K562 (cell line): ENCODE results near the gene VILL. TPM values are rescaled to one million over a fixed set of nuclear protein-coding genes. Genes with fewer than 3 reads are reported as not detected.

ENCODE experiments used
- ADNP ChIP-seq: fragments of 200-800 bp; sonication (Bioruptor generic); IDR thresholded peaks from 2 replicates; pipeline ENCODE4 v1.6.1; 2016; ENCODE audit warnings: missing genetic modification characterization, missing compliant biosample characterization
- ATF7 ChIP-seq: fragments of 450-650 bp; IDR thresholded peaks from 2 replicates; pipeline ENCODE4 v1.7.1; 2014; ENCODE audit warnings: mild to moderate bottlenecking, moderate library complexity
- BDP1 ChIP-seq: IDR thresholded peaks from 3 replicates; pipeline ENCODE4 v1.6.1; 2011; ENCODE audit not compliant: insufficient read length, insufficient read depth
- CBX2 ChIP-seq: fragments of 200-600 bp; sonication (generic); IDR thresholded peaks from one replicate; pipeline ENCODE4 v1.6.1; 2012; ENCODE audit warnings: mild to moderate bottlenecking, low read length, inconsistent platforms; ENCODE audit not compliant: insufficient read depth, poor library complexity, severe bottlenecking
- COPS2 ChIP-seq: fragments of 450-650 bp; conservative IDR thresholded peaks from 2 replicates; pipeline ENCODE4 v1.6.1; 2016; ENCODE audit warnings: mild to moderate bottlenecking, moderate library complexity
- MAZ ChIP-seq, 2 experiments: fragments of 450-650 bp in 1 of 2; sonication (generic) in 1 of 2; formaldehyde crosslinking; IDR thresholded peaks in 1 of 2; conservative IDR thresholded peaks in 1 of 2; 2 replicates each; pipeline versions ENCODE4 v1.4.0 to v1.5.0; 2020; ENCODE audit warnings: mild to moderate bottlenecking in 1 of 2, missing genetic modification reagents in 1 of 2
- NR2F6 ChIP-seq: fragments of 450-650 bp; formaldehyde crosslinking; IDR thresholded peaks from 2 replicates; pipeline ENCODE4 v1.4.0; 2020; ENCODE audit warnings: mild to moderate bottlenecking
- PHF8 ChIP-seq: fragments of 200-600 bp; sonication (generic); IDR thresholded peaks from 2 replicates; pipeline ENCODE4 v1.6.1; 2012; ENCODE audit warnings: mixed run types, mild to moderate bottlenecking, inconsistent platforms, low read length, moderate library complexity, borderline replicate concordance
- POLR2AphosphoS2 ChIP-seq: IDR thresholded peaks from 2 replicates; pipeline ENCODE4 v1.6.1; 2012; ENCODE audit warnings: low read length, improper control_type of control experiment
- RAD51 ChIP-seq: fragments of 450-650 bp; IDR thresholded peaks from 2 replicates; pipeline ENCODE4 v1.7.1; 2016; ENCODE audit warnings: low read depth, mild to moderate bottlenecking, borderline replicate concordance
- SFPQ ChIP-seq: fragments of 200-400 bp; formaldehyde crosslinking; IDR thresholded peaks from 2 replicates; pipeline ENCODE4 v1.6.1; 2017; ENCODE audit warnings: mild to moderate bottlenecking, low read depth, low read length, moderate library complexity
- SRSF1 ChIP-seq: fragments of 200-400 bp; formaldehyde crosslinking; IDR thresholded peaks from 2 replicates; pipeline ENCODE4 v1.6.1; 2017; ENCODE audit warnings: mild to moderate bottlenecking, low read depth, low read length, moderate library complexity
- STAT6 ChIP-seq: sonication (generic); formaldehyde crosslinking; IDR thresholded peaks from 2 replicates; pipeline ENCODE4 v1.8.1; 2023; ENCODE audit warnings: mild to moderate bottlenecking, missing genetic modification reagents
- TEAD1 ChIP-seq, 2 experiments: fragments of 450-650 bp in 1 of 2; sonication (generic) in 1 of 2; formaldehyde crosslinking; IDR thresholded peaks; 2 replicates each; pipeline versions ENCODE4 v1.4.0 to v1.8.0; 2020 to 2022; ENCODE audit warnings: mild to moderate bottlenecking in 2 of 2, missing genetic modification reagents in 1 of 2
- ZFX ChIP-seq: sonication (generic); formaldehyde crosslinking; IDR thresholded peaks from 2 replicates; pipeline ENCODE4 v1.8.0; 2022; ENCODE audit warnings: mild to moderate bottlenecking, missing genetic modification reagents, moderate library complexity
- ZNF212 ChIP-seq: fragments of 450-650 bp; formaldehyde crosslinking; IDR thresholded peaks from 2 replicates; pipeline ENCODE4 v1.4.0; 2020; ENCODE audit warnings: mild to moderate bottlenecking
- ZNF239 ChIP-seq: fragments of 250-450 bp; sonication (Bioruptor Pico); IDR thresholded peaks from 2 replicates; pipeline ENCODE4 v1.4.0; 2020; ENCODE audit warnings: mild to moderate bottlenecking
- ZSCAN32 ChIP-seq: fragments of 450-650 bp; formaldehyde crosslinking; IDR thresholded peaks from 2 replicates; pipeline ENCODE4 v1.4.0; 2020; ENCODE audit warnings: mild to moderate bottlenecking, moderate library complexity
- polyA plus RNA-seq, 8 experiments: library from polyadenylated mRNA; depleted of rRNA in 4 of 8; stranded (reverse) in 5 of 8; unstranded in 3 of 8; fragments of >200 nt; fragmentation: Nextera tagmentation in 2 of 8; fragmentation: Illumina TruSeq in 1 of 8; extraction: Ambion mirVana in 2 of 8; extraction: Trizol in 1 of 8; gene quantifications; 2 replicates each; pipeline versions ENCODE4 v1.2.1 to v1.2.3, GENCODE V29; 2011 to 2014; ENCODE audit warnings: inconsistent platforms in 1 of 8, missing spikeins in 1 of 8
- total RNA-seq, 7 experiments: library from RNA; depleted of rRNA in 6 of 7; stranded (reverse); fragments of >200 nt in 6 of 7; fragmentation: Illumina TruSeq in 2 of 7; extraction: Trizol in 2 of 7; gene quantifications; 2 replicates each; pipeline versions ENCODE4 v1.2.1 to v1.2.3, GENCODE V29; 2011 to 2021; ENCODE audit warnings: low replicate concordance in 1 of 7
- TF ChIP-seq, protein P1 (sequence below), 2 experiments: IDR thresholded peaks in 1 of 2; conservative IDR thresholded peaks in 1 of 2; 2 replicates each; pipeline ENCODE4 v1.6.1; 2016; ENCODE audit warnings: low read depth in 2 of 2, mild to moderate bottlenecking in 1 of 2, missing compliant biosample characterization in 1 of 2, missing genetic modification characterization in 1 of 2, moderate library complexity in 1 of 2
- TF ChIP-seq, protein P2 (sequence below), 2 experiments: fragments of 450-650 bp in 1 of 2; sonication (generic) in 1 of 2; formaldehyde crosslinking; conservative IDR thresholded peaks; 2 replicates each; pipeline versions ENCODE4 v1.4.0 to v1.8.1; 2020 to 2022; ENCODE audit warnings: mild to moderate bottlenecking in 1 of 2, missing genetic modification reagents in 1 of 2

The VILL gene
- total and polyA plus RNA-seq, 9 of the 15 experiments (the other 6 are each of a cell fraction or from before 2014, with no cell fraction given): 0.11 to 16.0 (median 8.8) TPM

GRCh38 chr3:37996785-37997301 is 6.3 kb downstream of the VILL start (continued):
- TF ChIP-seq SRSF1: no peak
- TF ChIP-seq, protein P1, sequence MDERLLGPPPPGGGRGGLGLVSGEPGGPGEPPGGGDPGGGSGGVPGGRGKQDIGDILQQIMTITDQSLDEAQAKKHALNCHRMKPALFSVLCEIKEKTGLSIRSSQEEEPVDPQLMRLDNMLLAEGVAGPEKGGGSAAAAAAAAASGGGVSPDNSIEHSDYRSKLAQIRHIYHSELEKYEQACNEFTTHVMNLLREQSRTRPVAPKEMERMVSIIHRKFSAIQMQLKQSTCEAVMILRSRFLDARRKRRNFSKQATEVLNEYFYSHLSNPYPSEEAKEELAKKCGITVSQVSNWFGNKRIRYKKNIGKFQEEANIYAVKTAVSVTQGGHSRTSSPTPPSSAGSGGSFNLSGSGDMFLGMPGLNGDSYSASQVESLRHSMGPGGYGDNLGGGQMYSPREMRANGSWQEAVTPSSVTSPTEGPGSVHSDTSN (CRISPR knock-in tag; IDR thresholded peaks at IDR 0.05; ENCODE audit: low read depth): no peak
- TF ChIP-seq, protein P1 (tag; conservative IDR thresholded peaks at IDR 0.05; ENCODE audit: low read depth): peak; percentile 51; the same call in 1 of the 2 replicates
- no peak for TF ChIP-seq POLR2AphosphoS2
- no peak for TF ChIP-seq PHF8
- TF ChIP-seq COPS2: no peak
- TF ChIP-seq ZSCAN32 (CRISPR knock-in tag): no peak
- TF ChIP-seq ZNF212 (CRISPR knock-in tag): no peak
- no peak for TF ChIP-seq NR2F6 (CRISPR knock-in tag)
- TF ChIP-seq MAZ (CRISPR knock-in tag; conservative IDR thresholded peaks at IDR 0.05 in 1 of 2, IDR thresholded peaks at IDR 0.05 in 1 of 2): peak in 1 of 2 experiments; percentile 60; a peak in 1 of 4 replicates
- TF ChIP-seq, protein P2, sequence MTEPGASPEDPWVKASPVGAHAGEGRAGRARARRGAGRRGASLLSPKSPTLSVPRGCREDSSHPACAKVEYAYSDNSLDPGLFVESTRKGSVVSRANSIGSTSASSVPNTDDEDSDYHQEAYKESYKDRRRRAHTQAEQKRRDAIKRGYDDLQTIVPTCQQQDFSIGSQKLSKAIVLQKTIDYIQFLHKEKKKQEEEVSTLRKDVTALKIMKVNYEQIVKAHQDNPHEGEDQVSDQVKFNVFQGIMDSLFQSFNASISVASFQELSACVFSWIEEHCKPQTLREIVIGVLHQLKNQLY (CRISPR knock-in tag; conservative IDR thresholded peaks at IDR 0.05): 0 out of 4 replicates have a peak, but pooled peaks of 1 of the 2 experiments have one; percentile 56
- peak; percentile 75 for TF ChIP-seq ATF7
- TF ChIP-seq RAD51: peak; percentile 97
- TF ChIP-seq ZFX (CRISPR knock-in tag): no peak
- no peak for TF ChIP-seq SFPQ
- TF ChIP-seq CBX2: no peak
- no peak for TF ChIP-seq ZNF239 (CRISPR knock-in tag)
- TF ChIP-seq ADNP (tag): no peak
- no peak for TF ChIP-seq BDP1
- peak; percentile 88 for TF ChIP-seq STAT6 (CRISPR knock-in tag)
- peak; percentile 94 to 96 for TF ChIP-seq TEAD1 (CRISPR knock-in tag; IDR thresholded peaks at IDR 0.05)
